SK-N-SH (cell line): ENCODE results near the gene FKBP6. TPM values are rescaled to one million over a fixed set of nuclear protein-coding genes. Genes with fewer than 3 reads are reported as not detected.
"Not testable (repeated sequence)": the region's sequence is repeated elsewhere in the genome, so short reads cannot be mapped to it uniquely, and the experiment has no call there.

Experiments
- CTCF ChIA-PET: fragments of 300-600, 350-600 bp; formaldehyde crosslinking; extraction: SDS; loops from one replicate; lab custom pipeline; 2021; lab: Yijun Ruan, JAX
- POLR2A ChIA-PET: fragments of 350-600 bp; sonication (Branson Sonifier 250); formaldehyde crosslinking; extraction: SDS; loops from one replicate; lab custom pipeline; 2020; ENCODE audit warnings: antibody characterized with exemption, inconsistent platforms; lab: Yijun Ruan, JAX
- DNase-seq: peaks from one replicate; pipeline ENCODE4 v3.0.0; 2012
- H2AFZ ChIP-seq: fragments of 200-600 bp; sonication (generic); 2 replicates; pipeline ENCODE4 v1.8.1; 2016; ENCODE audit warnings: antibody characterized with exemption, mild to moderate bottlenecking, low read depth
- H3F3A ChIP-seq: fragments of 200-600 bp; sonication (generic); replicated peaks from 2 replicates; pipeline ENCODE3; 2016; ENCODE audit warnings: antibody characterized with exemption, mild to moderate bottlenecking; ENCODE audit not compliant: insufficient read depth
- H3K27ac ChIP-seq, 2 experiments: fragments of 200-500 bp in 1 of 2; fragments of 200-600 bp in 1 of 2; sonication (Bioruptor generic) in 1 of 2; sonication (generic), shearing (Covaris generic) in 1 of 2; 2 replicates each; pipeline versions ENCODE4 v1.5.1 to v1.6.1; 2014 to 2016; ENCODE audit warnings: low read depth in 2 of 2, inconsistent platforms in 1 of 2, low read length in 1 of 2, mild to moderate bottlenecking in 1 of 2, mixed read lengths in 1 of 2
- H3K27me3 ChIP-seq: fragments of 200-600 bp; sonication (generic), shearing (Covaris generic); 2 replicates; pipeline ENCODE4 v1.6.1; 2016; ENCODE audit warnings: mixed run types; ENCODE audit not compliant: insufficient read depth
- H3K36me3 ChIP-seq, 2 experiments: fragments of 200-500 bp in 1 of 2; fragments of 200-600 bp in 1 of 2; sonication (Bioruptor generic) in 1 of 2; sonication (generic) in 1 of 2; replicated peaks in 1 of 2; 2 replicates each; pipeline versions ENCODE3 to v1.5.1; 2014 to 2016; ENCODE audit warnings: low read length in 1 of 2, mild to moderate bottlenecking in 1 of 2; ENCODE audit not compliant: insufficient read depth in 2 of 2, control insufficient read depth in 1 of 2
- H3K4me1 ChIP-seq, 2 experiments: fragments of 200-500 bp in 1 of 2; fragments of 200-600 bp in 1 of 2; sonication (Bioruptor generic) in 1 of 2; sonication (generic), shearing (Covaris generic) in 1 of 2; 2 replicates each; pipeline versions ENCODE4 v1.5.1 to v1.6.1; 2014 to 2016; ENCODE audit warnings: low read depth in 1 of 2, low read length in 1 of 2, mixed run types in 1 of 2; ENCODE audit not compliant: insufficient read depth in 2 of 2, control insufficient read depth in 1 of 2
- H3K4me2 ChIP-seq: fragments of 200-600 bp; sonication (generic), shearing (Covaris generic); 2 replicates; pipeline ENCODE4 v1.6.1; 2017; ENCODE audit warnings: mixed run types
- H3K4me3 ChIP-seq, 2 experiments: fragments of 200-500 bp in 1 of 2; fragments of 200-600 bp in 1 of 2; sonication (Bioruptor generic) in 1 of 2; sonication (generic), shearing (Covaris generic) in 1 of 2; 2 replicates each; pipeline versions ENCODE4 v1.5.1 to v1.8.1; 2014 to 2016; ENCODE audit warnings: low read depth in 2 of 2, inconsistent platforms in 1 of 2, low read length in 1 of 2, mild to moderate bottlenecking in 1 of 2, mixed read lengths in 1 of 2, moderate library complexity in 1 of 2
- H3K79me2 ChIP-seq: fragments of 200-600 bp; sonication (generic); 2 replicates; pipeline ENCODE4 v1.8.1; 2017; ENCODE audit warnings: mild to moderate bottlenecking; ENCODE audit not compliant: insufficient read depth
- H3K9ac ChIP-seq: fragments of 200-600 bp; sonication (generic); 2 replicates; pipeline ENCODE4 v1.6.1; 2017; ENCODE audit warnings: mixed run types
- H3K9me2 ChIP-seq: fragments of 200-600 bp; sonication (generic); 2 replicates; pipeline ENCODE4 v1.6.1; 2017; ENCODE audit warnings: mixed run types
- H3K9me3 ChIP-seq: fragments of 200-600 bp; sonication (generic); 2 replicates; pipeline ENCODE4 v1.6.1; 2017; ENCODE audit warnings: mixed run types, mild to moderate bottlenecking, moderate library complexity
- H4K20me1 ChIP-seq: fragments of 200-600 bp; sonication (generic); 2 replicates; pipeline ENCODE4 v1.6.1; 2017; ENCODE audit warnings: mild to moderate bottlenecking, mixed run types; ENCODE audit not compliant: insufficient read depth
- MAX ChIP-seq: IDR thresholded peaks from 2 replicates; pipeline ENCODE4 v1.4.0; 2012; ENCODE audit warnings: low read depth
- NRF1 ChIP-seq: IDR thresholded peaks from 2 replicates; pipeline ENCODE4 v1.6.1; 2012; ENCODE audit warnings: low read depth, mild to moderate bottlenecking, low read length
- POLR2AphosphoS5 ChIP-seq: IDR thresholded peaks from 2 replicates; pipeline ENCODE4 v1.6.1; 2012; ENCODE audit warnings: low read depth, low read length
- TAF1 ChIP-seq: IDR thresholded peaks from 2 replicates; pipeline ENCODE4 v1.6.1; 2012; ENCODE audit warnings: low read depth, mild to moderate bottlenecking, low read length, moderate library complexity, borderline replicate concordance
- WGBS: methylation state at CpG from one replicate; pipeline ENCODE4 v1.1.6; 2017; ENCODE audit warnings: low lambda C conversion rate; 5-methylcytosine and 5-hydroxymethylcytosine counted together
- polyA plus RNA-seq, 3 experiments: library from polyadenylated mRNA; depleted of rRNA; stranded (reverse); fragments of >200 nt; gene quantifications; 2 replicates each; pipeline ENCODE4 v1.2.3, GENCODE V29; 2012
- small RNA-seq, 7 experiments: library from RNA; depleted of rRNA; stranded (forward); fragments of <200 nt; gene quantifications; one replicate each; pipeline ENCODE3, GENCODE V24; 2012

FKBP6 gene
- polyA plus RNA-seq, 1 of the 3 experiments (the other 2 are of a cell fraction) = not detected

DNA sequence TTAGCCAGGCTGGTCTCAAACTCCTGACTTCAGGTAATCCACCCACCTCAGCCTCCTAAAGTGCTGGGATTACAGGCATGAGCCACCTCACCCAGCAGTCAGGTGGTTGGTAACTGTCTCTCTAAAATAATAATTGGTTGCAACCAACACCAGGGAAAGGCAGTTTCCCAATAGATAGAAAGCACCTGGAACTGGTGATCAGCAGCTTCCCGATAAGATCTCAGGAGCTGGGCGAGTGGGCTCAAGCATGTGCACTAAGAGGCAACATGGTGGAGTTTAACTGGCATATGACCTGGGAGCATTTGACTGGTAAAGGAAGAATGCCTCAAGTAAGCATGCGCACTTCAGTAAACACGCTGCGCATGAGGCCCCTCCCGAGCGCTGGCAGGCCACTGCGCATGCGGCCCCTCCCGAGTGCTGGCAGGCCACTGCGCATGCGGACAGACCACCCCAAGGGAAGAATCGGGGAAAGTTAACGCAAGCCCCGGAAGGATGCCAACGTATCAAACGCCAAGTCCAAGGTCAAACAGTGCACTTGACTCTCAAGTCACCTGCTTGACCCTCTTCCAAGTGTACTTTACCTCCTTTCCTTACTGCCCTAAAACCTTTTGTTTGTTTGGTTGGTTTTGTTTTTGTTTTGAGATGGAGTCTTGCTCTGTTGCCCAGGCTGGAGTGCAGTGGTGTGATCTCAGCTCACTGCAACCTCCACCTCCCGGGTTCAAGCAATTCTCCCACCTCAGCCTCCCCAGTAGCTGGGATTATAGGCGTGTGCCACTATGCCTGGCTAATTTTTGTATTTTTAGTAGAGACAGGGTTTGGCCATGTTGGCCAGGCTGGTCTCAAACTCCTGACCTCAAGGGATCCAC lies 71.5 kb downstream of the FKBP6 start:
- POLR2A ChIA-PET, H3K9me3 ChIP-seq, H3K4me1 ChIP-seq, H3F3A ChIP-seq, H3K9ac ChIP-seq, H3K79me2 ChIP-seq, CTCF ChIA-PET, H4K20me1 ChIP-seq, H3K27me3 ChIP-seq, H3K9me2 ChIP-seq, H3K36me3 ChIP-seq, H3K27ac ChIP-seq: not testable (repeated sequence)
- 10% methylated on average over 19 of the region's 19 CpGs for WGBS
- peak; percentile 91 for DNase-seq
- Histone ChIP-seq H2AFZ (peak overlapping the region; percentile 96), H3K4me2 (peak overlapping the region; percentile 48), H3K4me3 (peak overlapping the region; percentile 15 to 30; a peak in 3 of 4 replicates)
- TF ChIP-seq POLR2AphosphoS5 (peak; percentile 81), NRF1 (peak; percentile 95), TAF1 (0 out of 2 replicates have a peak, but pooled peaks have one; percentile 17), MAX (peak; percentile 83)

- H3K36me3 ChIP-seq, H3K4me1 ChIP-seq, H3F3A ChIP-seq, H3K9me3 ChIP-seq, H3K4me3 ChIP-seq, H3K27me3 ChIP-seq, H4K20me1 ChIP-seq, H3K79me2 ChIP-seq, H2AFZ ChIP-seq, H3K9me2 ChIP-seq, H3K4me2 ChIP-seq, H3K9ac ChIP-seq, CTCF ChIA-PET, POLR2A ChIA-PET, H3K27ac ChIP-seq, DNase-seq: not testable (repeated sequence)
- WGBS = 93% methylated on average over 3 of the region's 3 CpGs
Measured at GRCh38 chr7:73404860-73405259, 76.9 kb downstream of the FKBP6 start.

Small RNAs within 50 kb of the gene (small RNA-seq; reads per million reads assigned to genes)
- gene RF00019 (0 reads per million in 7 experiments), gene RNU6-1080P (0 reads per million in 7 experiments)

Other genes with a start within 250 kb of the FKBP6 start
- gene SPDYE9, start 242.1 kb upstream of the FKBP6 start, polyA plus RNA-seq (2012; rRNA removed) = 0.08 TPM in 1 of 2 replicates, not detected in the other
- 59.2 and 60.0 TPM in 2 replicates for gene NSUN5, start 19.3 kb upstream of the FKBP6 start, polyA plus RNA-seq (2012; rRNA removed)
- gene TRIM50, start 79 bp upstream of the FKBP6 start, polyA plus RNA-seq (2012; rRNA removed) = not detected in 2 replicates
- gene FZD9, start 105.6 kb downstream of the FKBP6 start, polyA plus RNA-seq (2012; rRNA removed) = 1.4 and 1.8 TPM in 2 replicates
- 19.7 and 20.9 TPM in 2 replicates for gene BAZ1B, start 194.1 kb downstream of the FKBP6 start, polyA plus RNA-seq (2012; rRNA removed)
- gene BCL7B, start 229.5 kb downstream of the FKBP6 start, polyA plus RNA-seq (2012; rRNA removed) = 107 and 114 TPM in 2 replicates